Mesothelial cell of epicardium (in vitro differentiated cells): ENCODE data around the gene TOR1B. TPM values are rescaled to one million over a fixed set of nuclear protein-coding genes. Genes with fewer than 3 reads are reported as not detected.
"Not testable (repeated sequence)": the region's sequence is repeated elsewhere in the genome, so short reads cannot be mapped to it uniquely, and the experiment has no call there.

Experiments used
- DNase-seq, 2 experiments: peaks; one replicate each; pipeline ENCODE4 v3.0.0; 2021; ENCODE audit warnings: low spot score in 2 of 2; ENCODE audit not compliant: unreplicated experiment in 2 of 2
- H3K27ac Mint-ChIP-seq: 2 replicates; pipeline ENCODE4 v1.8.0; 2021; ENCODE audit warnings: mixed read lengths
- H3K27me3 Mint-ChIP-seq: 2 replicates; pipeline ENCODE4 v1.8.0; 2021; ENCODE audit warnings: low read depth, mixed read lengths
- H3K36me3 Mint-ChIP-seq: 2 replicates; pipeline ENCODE4 v1.8.0; 2021; ENCODE audit warnings: mixed read lengths
- H3K4me1 Mint-ChIP-seq: 2 replicates; pipeline ENCODE4 v1.8.0; 2021; ENCODE audit warnings: mixed read lengths
- H3K4me3 Mint-ChIP-seq: 2 replicates; pipeline ENCODE4 v1.8.0; 2021; ENCODE audit warnings: mild to moderate bottlenecking, moderate library complexity, mixed read lengths
- H3K9me3 Mint-ChIP-seq: 2 replicates; pipeline ENCODE4 v1.8.0; 2021; ENCODE audit warnings: mixed read lengths
- CTCF ChIP-seq: fragments of 200-600 bp; sonication (generic); IDR thresholded peaks from one replicate; pipeline ENCODE4 v1.5.0; 2021; ENCODE audit warnings: antibody characterized with exemption; ENCODE audit not compliant: unreplicated experiment
- total RNA-seq: library from RNA; stranded (reverse); gene quantifications from 3 replicates; pipeline ENCODE4 v1.2.1, GENCODE V29; 2021

TOR1B gene
- total RNA-seq, 1 donor from 2014 or later, result 18.0 TPM

- H3K27me3 Mint-ChIP-seq, result no peaks in the 10 kb centered on the region
- no peak for DNase-seq
- TF ChIP-seq CTCF, result no peak
- no peak overlapping the region for H3K27ac Mint-ChIP-seq
- no peaks in the 10 kb centered on the region for H3K36me3 Mint-ChIP-seq
- H3K9me3 Mint-ChIP-seq, result no peaks in the 10 kb centered on the region
- H3K4me1 Mint-ChIP-seq, result peaks cover 28% of the 10 kb centered on the region
- H3K4me3 Mint-ChIP-seq, result no peak overlapping the region
Observed at GRCh38 chr9:129778469-129778868, 24.5 kb upstream of the TOR1B start.

- Mint-ChIP-seq H3K4me3 (no peak overlapping the region), H3K36me3 (no peaks in the 10 kb centered on the region), H3K4me1 (peaks cover 25% of the 10 kb centered on the region), H3K27ac (no peak overlapping the region), H3K27me3 (peaks cover 2% of the 10 kb centered on the region), H3K9me3 (no peaks in the 10 kb centered on the region)
- no peak for DNase-seq
- TF ChIP-seq CTCF, result no peak
Observed at GRCh38 chr9:129779560-129780190, 23.3 kb upstream of the TOR1B start.

- Mint-ChIP-seq H3K4me1 (peaks cover 21% of the 10 kb centered on the region), H3K4me3 (no peak overlapping the region), H3K27me3 (peaks cover 12% of the 10 kb centered on the region), H3K27ac (no peak overlapping the region), H3K9me3 (no peaks in the 10 kb centered on the region), H3K36me3 (no peaks in the 10 kb centered on the region)
- no peak for DNase-seq
- no peak for TF ChIP-seq CTCF
Observed at GRCh38 chr9:129781131-129781530, 21.9 kb upstream of the TOR1B start.

- Mint-ChIP-seq H3K27me3 (peaks cover 19% of the 10 kb centered on the region), H3K9me3 (no peaks in the 10 kb centered on the region), H3K27ac (peak overlapping the region; percentile 36), H3K36me3 (no peaks in the 10 kb centered on the region), H3K4me3 (no peak overlapping the region), H3K4me1 (peaks cover 14% of the 10 kb centered on the region)
- no peak for DNase-seq
- no peak for TF ChIP-seq CTCF
Observed at GRCh38 chr9:129781981-129782380, 21.0 kb upstream of the TOR1B start.

GRCh38 chr9:129783516-129784361 lies 19.2 kb upstream of the TOR1B start:
- Mint-ChIP-seq H3K27me3 (peaks cover 31% of the 10 kb centered on the region), H3K4me1 (peaks cover 5% of the 10 kb centered on the region), H3K4me3 (no peak overlapping the region), H3K27ac (no peak overlapping the region), H3K9me3 (no peaks in the 10 kb centered on the region), H3K36me3 (no peaks in the 10 kb centered on the region)
- TF ChIP-seq CTCF, result peak; percentile 80
- DNase-seq, result peak; percentile 58 to 82

GRCh38 chr9:129784970-129785369 lies 18.0 kb upstream of the TOR1B start:
- not testable (repeated sequence) for H3K4me1 Mint-ChIP-seq, DNase-seq, H3K4me3 Mint-ChIP-seq, H3K36me3 Mint-ChIP-seq, H3K27ac Mint-ChIP-seq, H3K9me3 Mint-ChIP-seq
- H3K27me3 Mint-ChIP-seq, result peaks cover 31% of the 10 kb centered on the region
